HEK293T (cell line): ENCODE measurements around the gene ESR2.
"Not testable (repeated sequence)": the region's sequence is repeated elsewhere in the genome, so short reads cannot be mapped to it uniquely, and the experiment has no call there.

ENCODE experiments used
- BHLHE40 ChIP-seq: fragments of 450-650 bp; IDR thresholded peaks from 2 replicates; pipeline ENCODE4 v1.6.1; 2016; ENCODE audit warnings: mild to moderate bottlenecking, moderate library complexity, borderline replicate concordance
- FOXA1 ChIP-seq: fragments of 450-650 bp; IDR thresholded peaks from 2 replicates; pipeline ENCODE4 v1.6.1; 2016; ENCODE audit warnings: mild to moderate bottlenecking
- FOXM1 ChIP-seq: fragments of 450-650 bp; IDR thresholded peaks from 2 replicates; pipeline ENCODE4 v1.6.1; 2017; ENCODE audit warnings: mild to moderate bottlenecking, borderline replicate concordance
- LEF1 ChIP-seq: fragments of 450-650 bp; IDR thresholded peaks from 2 replicates; pipeline ENCODE4 v1.6.1; 2017; ENCODE audit warnings: mild to moderate bottlenecking, borderline replicate concordance
- NFRKB ChIP-seq: fragments of 450-650 bp; IDR thresholded peaks from 2 replicates; pipeline ENCODE4 v1.6.1; 2016; ENCODE audit warnings: mild to moderate bottlenecking, moderate library complexity
- SP1 ChIP-seq: fragments of 450-650 bp; IDR thresholded peaks from 2 replicates; pipeline ENCODE4 v1.6.1; 2017
- SUZ12 ChIP-seq: fragments of 450-650 bp; IDR thresholded peaks from 2 replicates; pipeline ENCODE4 v1.6.1; 2016; ENCODE audit warnings: mild to moderate bottlenecking

GRCh38 chr14:64210912-64211311 is 83.3 kb downstream of the ESR2 start:
- not testable (repeated sequence) for TF ChIP-seq NFRKB, FOXM1, BHLHE40, SP1, SUZ12, LEF1, FOXA1
